ENCODE measurements around the gene SYNE1.
A peak's percentile ranks its signal among the peaks of the same experiment; 100 is the strongest.
"Not testable (repeated sequence)": the region's sequence is repeated elsewhere in the genome, so short reads cannot be mapped to it uniquely, and the experiment has no call there.

The SYNE1 gene

DNA sequence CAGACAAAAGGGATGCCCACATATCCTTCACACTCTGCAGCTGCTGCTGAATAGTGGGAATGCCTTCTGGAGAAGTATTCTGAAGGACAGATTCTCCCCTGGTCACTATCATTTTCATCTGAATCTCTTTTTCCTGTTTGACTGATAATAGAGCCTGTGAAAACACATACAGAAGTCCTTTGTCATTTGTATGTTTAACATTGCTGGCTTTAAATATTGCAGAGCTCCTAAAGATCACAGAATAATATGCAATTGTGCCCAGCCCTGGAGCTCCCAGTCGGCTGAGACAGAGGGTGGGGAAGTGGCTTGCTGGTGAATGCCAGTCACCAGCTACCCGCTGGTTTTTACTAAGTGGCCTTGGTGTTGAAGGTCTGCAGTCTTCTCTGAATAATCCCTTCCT, 272.3 kb downstream of the SYNE1 start:
- no peak for DNase-seq

DNA sequence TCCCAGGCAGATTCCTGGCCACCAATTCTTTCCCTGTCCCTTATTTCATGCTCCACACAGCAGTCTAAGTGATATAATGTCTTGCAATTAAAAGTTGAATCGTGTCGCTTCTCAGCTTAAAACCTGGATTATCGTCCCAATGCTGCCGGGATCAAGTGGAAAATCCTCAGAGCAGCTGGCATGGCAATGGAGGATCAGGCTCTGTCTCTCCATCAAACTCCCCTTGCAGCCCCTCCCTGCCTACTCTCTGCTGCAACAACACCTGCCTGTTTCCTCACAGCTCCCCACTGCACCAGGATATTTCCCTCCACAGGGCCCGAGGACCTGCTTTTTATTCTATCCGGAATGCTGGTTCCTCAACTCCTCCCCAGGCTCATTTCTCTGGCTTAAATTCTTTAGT, 277.1 kb downstream of the SYNE1 start:
- DNase-seq: no peak

DNA sequence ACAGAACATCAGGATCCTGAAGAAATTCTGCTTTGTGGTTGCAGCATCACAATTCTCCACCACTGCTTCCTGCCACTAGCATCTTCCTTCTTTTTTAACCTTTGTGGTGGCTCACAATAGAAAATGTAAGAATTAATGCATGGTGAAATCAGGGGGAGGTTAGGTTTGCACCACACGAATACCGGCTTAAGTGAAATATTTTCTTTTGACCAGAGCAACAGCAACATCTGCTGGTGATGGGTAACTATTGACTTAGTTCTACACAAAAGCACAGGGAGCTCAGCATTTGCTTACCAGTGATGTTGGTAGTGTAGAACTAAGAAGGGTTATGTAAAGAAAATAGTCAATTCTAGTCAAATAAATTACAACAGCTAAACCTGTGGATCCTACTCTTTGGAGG, 280.5 kb downstream of the SYNE1 start:
- peak; percentile 37 for DNase-seq

DNA sequence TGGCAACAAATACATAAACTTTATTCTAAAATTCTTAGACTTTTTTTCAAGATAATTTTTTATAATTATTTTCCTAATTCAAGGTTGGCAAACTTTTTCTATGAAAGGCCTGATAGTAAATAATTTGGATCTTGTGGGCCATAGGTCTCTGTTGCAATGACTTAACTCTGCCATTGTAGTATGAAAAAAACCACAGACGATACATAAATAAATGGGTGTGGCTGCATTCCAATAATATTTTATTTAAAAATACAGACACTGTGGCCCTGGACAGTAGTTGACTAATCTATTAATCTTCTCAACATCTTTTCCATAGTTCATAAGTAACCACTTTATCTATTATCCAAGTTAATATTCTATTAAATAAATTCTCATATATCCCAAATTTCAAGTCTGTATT, 281.1 kb downstream of the SYNE1 start:
- DNase-seq: no peak

DNA sequence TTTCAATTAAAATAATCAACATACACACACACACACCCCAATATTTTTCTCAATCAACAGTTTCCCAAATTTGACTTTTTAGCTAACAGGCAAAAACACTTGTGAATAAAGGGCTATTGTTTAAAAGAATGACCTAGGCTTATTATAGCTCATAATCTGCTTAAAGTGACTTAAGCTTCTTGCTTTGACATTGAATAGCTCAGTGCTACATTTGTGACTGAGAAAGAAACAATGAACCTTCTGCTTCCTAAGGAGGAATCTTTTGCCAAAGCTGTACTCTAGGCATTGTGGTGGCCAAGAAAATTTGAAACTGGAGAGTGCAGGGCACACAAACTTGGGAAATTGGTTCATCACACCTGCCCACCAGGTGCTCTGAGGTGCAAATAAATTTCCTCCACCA, 282.0 kb downstream of the SYNE1 start:
- no peak for DNase-seq

DNA sequence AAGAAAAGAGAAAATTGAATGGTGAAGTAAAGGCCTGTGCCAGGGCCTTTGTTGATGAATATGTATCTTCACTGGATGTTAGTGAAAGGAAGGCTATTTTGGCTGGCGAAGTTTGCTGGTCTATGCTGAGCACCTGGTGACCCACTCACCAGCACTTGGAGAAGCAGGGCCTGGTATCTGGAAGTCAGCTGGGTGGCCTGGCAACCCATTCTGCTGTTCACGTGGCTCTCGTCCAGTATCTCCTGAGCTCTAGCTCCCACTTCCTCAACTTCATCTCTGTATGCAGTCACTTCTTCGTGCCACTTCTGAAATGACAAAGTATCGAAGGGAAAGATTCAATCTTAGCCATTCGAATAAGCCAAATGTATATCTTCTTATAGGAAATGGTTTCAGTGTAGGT, 283.7 kb downstream of the SYNE1 start:
- no peak for DNase-seq

DNA sequence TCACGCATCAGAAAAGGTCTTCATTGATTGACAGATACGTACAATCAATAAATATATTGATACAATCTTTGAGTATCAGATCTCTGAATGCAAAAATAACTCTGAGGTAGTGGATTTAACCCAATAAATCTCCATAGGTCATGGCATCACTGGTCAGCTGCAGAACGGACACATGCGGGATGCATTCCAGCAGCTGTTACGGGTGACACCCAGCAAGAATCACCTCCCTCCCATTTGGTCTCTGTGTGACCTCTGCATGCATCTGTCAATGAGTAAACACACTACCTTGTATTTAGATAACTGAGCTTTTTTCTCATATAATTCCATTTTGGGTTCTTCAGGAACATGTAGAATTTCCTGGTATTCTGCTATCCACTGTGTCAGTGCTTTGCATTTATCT, 285.4 kb downstream of the SYNE1 start:
- no peak for DNase-seq

DNA sequence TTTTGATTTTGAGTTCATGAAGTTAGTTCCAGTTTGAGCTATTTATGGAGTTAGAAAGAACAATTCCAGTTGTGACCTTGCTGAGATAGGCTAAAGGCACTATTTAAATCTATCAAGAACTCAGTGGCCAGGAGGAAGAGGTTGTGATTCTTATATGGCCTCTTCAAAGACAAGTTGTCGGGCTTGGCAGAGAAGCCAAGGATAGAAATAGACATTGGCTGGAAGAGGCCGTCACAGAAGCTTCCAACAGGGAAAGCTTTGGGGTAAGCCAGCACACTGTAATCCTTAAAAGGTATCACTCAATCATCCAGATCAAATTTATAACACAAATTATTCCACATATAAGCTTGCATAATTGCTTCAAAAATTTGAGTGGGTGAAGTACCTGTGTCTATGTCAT, 286.1 kb downstream of the SYNE1 start:
- no peak for DNase-seq

DNA sequence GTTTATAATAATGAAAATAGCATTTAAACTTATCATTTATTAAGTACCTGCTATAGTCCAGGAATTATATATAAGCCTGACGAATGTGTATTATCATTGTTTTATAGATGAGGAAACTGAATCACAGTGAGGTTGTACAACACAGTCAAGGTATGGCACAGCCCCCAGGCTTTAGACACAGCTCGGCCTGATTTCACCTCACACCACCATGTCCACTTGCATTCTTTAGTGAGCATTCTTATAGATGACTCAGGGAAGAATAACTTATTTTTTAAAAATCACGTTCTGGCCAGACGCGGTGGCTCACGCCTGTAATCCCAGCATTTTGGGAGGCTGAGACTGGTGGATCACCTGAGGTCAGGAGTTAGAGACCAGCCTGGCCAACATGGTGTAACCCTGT, 289.0 kb downstream of the SYNE1 start:
- no peak for DNase-seq

DNA sequence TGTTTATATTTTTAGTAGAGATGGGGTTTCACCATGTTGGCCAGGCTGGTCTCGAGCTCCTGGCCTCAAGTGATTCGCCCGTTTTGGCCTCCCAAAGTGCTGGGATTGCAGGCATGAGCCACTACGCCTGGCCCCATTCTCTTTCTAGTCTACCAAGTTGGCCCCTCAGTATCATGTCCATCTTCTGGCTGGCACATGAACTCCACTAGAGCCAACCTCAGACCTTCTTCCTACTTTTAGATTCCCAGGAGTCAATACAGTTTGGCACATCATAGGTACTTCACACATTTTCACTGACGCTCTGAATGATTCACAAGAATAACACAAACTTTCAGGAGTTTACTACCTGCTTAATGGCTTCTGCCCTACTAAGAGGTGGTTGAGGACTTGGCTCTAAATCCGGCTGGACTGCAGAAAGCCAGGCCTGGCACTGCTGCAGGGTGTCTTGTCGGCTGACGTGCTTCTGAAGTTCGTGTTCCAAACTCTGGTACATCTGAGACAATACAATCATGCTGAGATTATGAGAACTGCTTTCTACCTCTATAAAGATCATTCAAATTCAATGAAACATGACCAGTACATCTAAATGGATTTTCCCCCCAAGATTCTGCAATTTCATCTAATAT, 293.3 kb downstream of the SYNE1 start:
- DNase-seq: no peak

DNA sequence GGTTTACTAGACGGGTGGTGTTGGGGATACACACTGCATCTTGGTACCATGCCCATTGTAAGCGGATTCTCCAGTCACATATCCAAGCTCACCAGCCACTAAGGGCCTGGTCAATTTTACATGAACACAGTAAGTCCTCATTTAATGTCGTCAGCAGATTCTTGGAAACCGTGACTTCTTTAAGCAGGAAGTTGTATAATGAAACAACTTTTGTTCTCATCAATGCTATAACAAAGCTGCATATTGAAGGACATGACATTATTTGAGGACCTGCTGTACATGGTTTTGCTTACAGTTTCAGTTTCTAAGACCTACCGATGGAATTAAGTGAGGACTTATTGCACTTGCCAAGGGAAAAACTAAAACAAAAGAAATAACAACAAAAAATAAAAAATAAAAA, 295.6 kb downstream of the SYNE1 start:
- DNase-seq: no peak

DNA sequence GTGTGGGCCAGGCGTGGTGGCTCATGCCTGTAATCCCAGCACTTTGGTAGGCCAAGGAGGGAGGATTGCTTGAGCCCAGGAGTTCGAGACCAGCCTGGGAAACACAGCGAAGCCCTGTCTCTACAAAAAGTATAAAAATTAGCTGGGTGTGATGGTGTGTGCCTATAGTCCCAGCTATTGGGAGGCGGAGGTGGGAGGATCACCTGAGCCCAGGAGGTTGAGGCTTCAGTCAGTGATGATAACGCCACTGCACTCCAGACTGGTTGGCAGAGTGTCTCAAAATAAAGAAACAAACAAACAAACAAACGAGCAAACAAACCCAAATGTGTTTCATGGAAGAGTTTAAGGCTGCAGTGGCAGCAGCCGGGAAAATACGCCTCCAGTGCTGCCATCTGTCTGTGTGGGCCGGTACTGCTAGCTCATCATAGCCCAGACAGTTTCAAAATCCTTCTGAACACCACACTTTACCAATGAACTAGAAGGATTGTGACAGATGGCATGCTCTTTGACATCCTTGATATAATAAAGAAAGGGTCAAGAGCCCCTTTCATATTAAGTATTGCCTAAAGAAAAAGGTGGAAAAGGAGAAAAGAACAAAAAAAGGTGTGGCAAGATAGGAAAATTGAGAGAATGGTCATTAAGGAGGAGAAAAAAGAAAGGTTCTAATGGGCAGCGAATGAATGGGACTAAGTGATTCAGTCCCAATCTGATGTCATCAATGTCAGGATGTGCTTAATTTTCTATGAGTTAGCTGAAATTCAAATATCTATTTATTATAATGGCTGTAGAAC, 298.6 kb downstream of the SYNE1 start:
- DNase-seq: peak; percentile 48

DNA sequence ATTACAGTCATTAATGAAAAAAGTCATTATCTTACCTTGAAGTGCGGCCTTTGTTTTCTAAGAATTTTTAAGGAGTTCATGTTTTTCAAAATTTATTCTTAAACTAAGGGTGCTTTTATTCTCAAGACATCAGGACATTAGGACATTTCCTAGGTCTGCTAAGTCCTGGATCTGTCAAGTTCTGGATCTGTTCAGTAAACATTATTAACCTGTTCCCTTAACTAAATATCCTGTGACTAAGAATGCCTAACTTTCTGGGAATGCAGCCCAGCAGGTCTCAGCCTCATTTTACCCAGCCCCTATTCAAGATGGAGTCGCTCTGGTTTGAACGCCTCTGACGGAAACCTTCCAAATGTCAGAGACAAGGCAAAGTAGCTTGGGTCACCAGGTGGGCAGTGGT, 302.6 kb downstream of the SYNE1 start:
- DNase-seq: no peak

DNA sequence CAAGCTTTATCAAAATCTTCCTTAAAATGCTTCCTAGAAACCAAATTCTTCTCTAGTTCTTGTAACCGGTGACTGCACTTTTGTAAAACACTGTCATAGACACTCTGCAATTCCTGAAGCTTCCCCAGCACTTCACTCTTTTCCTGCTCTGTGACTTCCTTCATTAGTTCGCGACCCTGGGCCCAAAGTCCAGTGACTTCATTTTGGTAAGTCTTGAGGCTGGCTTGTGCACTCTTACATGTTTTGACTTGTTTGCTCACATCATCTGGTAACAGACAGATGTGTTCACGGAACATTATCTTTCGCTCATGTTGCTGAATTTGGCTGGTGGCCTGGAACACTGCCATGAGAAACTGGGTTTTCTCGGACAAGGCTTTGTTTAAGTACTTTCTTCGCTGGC, 306.2 kb downstream of the SYNE1 start:
- no peak for DNase-seq

DNA sequence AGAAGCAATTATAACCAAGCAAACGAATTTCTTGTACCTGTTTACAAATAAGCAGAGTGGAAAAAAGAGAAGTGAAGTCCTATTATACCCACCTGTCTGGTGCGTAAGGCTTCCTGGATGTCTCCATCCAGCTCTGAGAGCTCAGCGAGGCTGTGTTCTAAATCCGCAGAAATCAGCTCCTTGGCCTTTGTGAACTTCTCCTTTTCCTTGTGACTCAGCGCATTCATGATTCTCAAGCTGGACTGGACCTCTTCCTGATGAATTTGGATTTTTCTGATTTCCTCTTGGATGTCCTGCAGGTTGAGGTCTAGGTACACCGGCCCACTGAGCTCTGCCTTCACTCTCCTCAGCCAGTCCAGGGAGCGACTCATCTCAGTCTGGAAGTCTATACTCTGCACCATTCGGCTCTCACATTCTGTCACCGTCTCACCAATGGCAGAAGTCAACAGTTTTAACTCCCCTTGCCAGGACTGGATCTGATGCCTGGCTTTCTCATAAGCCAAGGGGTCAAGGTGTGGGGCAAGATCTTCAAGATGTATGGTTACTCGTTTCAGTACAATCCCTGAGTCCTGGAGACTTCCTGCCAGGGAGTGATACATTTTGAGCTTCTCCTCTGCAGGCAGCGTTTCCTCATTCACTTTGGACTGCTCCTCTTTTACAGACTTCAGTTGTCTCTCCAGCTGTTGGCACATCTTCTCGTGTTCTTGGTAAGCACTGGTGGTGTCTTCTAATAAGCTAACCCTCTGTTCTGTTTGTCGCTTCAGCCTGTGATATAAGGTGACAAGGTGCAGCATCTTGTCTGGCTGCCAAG, 307.3 kb downstream of the SYNE1 start:
- DNase-seq: no peak

DNA sequence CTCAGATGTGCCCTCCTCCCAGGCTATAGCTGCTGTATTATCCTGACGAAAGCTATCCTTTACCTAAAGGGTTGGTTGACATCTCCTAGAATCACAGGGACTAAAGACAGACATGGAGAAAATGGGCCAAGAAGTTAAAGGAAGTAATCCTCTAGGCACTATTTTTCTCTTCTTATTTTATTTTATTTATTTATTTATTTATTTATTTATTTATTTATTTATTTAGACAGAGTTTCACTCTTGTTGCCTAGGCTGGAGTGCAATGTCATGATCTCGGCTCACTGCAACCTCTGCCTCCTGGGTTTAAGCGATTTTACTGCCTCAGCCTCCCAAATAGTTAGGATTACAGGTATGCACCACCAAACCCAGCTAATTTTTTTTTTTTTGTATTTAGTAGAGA, 309.0 kb downstream of the SYNE1 start:
- not testable (repeated sequence) for DNase-seq

DNA sequence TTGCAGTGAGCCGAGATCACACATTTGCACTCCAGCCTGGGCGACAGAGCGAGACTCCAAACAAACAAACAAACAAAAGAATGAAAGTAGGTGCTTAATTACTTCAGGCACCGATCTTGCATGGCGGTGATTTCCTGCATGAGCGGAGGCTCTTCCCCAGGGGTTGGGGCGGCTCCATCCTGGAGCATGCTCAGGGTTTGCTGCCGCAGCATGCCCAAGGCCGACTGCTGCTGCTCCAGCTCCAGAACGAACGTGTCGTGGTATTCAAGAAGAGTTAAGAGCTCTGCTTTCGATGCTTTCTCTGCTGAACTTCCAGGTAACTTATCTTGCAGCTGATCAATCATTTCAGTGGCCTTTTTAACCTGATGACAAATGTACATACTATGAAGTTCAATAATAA, 313.8 kb downstream of the SYNE1 start:
- no peak for DNase-seq

DNA sequence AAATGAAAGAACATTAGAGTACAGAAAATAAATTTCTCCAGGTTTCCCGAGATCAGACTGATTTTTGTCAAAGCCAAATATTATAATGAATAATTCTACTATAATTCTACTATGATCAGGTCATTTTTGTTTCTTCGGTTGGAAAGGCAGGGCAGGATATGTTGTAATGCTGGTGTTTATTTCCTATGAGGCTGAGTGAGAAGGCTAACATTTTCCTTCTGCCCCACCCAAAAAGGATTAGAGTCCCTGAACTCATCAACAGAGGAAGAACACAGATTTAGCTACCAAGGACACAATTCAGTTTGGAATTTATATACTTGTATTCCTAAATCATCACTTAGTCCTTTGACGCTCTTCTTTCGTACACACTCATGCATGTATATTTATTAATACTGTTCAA, 318.9 kb downstream of the SYNE1 start:
- DNase-seq: no peak

DNA sequence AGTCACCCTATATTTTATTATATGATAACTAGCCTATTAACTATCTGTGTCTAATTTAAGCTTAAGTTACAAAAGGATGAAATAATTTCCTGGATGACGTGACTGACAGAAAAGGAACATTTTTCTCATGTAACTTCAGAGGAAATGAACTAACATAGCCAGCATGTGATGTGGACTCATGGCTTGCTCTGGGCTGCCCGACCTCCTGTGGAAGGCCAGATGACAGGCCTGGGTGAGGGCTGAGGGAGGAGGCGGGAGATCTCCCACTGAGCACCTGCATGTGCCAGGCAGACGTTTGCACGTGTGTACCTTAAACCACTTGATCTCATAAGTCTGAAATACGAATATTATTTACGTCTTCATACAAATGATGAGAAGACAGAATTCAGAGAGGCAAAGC, 321.1 kb downstream of the SYNE1 start:
- no peak for DNase-seq

DNA sequence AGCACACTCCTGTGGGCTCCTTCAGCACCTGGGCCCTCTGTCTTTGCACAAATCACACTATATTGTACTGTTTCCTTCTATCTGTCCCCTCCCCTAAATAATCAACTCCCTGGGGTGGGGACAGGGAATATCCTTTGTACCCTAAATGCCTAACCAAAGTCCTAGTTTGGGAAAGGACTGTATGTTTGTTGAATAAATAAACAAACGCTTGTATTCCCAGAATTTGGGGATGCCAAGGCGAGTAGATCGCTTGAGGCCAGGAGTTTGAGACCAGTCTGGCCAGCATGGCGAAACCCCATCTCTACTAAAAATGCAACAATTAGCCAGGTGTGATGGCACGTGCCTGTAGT, 322.7 kb downstream of the SYNE1 start:
- DNase-seq: no peak

DNA sequence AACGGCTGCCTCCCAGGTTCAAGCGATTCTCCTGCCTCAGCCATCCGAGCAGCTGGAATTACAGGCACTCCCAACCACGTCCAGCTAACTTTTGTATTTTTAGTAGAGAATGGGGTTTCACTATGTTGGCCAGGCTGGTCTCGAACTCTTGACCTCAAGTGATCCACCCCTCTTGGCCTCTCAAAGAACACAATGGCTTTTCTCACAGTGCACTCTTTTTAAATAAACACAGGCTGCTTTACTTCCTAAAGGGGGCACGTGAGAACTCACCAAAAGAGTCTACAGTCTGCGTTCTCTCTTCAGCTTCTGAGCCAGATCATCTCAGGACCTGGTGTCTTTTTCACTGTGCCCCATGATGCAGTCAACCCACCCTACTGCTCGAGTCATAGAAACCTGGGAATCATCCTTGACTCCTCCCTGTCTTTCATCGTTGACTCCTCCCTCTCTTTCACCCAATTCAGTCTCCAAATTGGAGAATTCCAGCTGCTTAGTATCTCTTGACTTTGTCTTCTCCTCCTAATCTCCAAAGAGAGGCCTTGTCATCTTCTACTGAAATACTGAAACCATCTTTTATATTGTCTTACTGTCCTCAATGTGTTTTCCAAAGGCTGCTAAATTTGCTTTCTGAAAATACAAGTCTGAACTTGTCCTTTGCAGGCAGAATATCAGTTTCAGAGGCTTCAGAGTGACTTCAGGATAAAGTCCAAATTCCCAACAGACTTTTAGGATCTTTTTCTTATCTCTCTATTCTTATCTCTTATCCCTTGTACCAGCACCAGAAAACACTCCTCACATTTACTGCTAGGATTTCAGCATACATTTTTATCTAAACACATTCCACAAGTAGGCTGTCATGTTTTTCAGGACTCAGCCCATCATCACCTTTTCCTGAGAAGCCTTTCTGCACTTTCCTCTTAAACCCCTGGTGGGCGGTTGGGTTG, 323.4 kb downstream of the SYNE1 start:
- DNase-seq: no peak

DNA sequence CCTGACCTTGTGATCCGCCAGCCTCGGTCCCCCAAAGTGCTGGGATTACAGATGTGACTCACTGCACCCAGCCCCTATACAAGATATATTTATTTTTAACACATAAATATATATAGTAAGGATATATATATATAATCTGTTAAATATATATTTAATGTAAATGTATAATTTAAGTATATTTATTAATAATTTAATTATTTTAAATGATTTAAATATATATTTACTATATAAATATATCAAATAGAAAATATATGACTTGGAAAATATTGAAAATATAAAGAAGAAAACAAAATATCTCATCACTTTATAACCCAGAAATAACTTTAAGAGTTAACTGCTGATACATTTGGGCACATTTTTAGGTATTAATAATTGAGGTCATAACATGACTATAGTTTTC, 324.7 kb downstream of the SYNE1 start:
- DNase-seq: no peak

DNA sequence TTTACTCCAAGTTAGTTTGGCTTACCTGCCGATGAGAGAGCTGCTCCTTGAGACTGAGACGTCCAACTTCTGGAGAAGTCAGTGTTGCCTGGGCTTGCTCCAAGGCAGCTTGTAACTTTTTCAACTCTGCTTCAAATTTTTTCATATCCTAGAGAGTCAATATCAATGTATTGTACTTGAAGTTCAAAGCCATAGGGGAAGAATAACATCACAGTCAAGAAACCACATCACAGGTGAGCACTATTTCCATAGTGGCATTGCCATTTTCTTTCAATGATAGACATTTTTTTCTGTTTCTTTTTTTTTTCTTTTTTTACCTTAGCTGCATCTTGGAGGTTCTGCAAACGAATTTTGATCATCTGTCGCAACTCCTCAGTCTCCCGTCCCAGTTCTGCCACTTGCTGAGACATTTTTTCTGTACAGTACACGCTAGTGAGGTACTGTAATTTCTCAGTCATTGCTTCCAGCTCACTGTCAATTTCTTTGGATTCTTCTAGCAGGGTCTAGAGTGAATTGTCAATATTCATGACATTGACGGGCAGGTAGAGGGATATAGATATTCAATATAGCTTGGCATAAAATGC, 326.7 kb downstream of the SYNE1 start:
- DNase-seq: no peak

Measured in activated CD4-positive, alpha-beta T cell treated with anti-CD3 and anti-CD28 coated beads, Interleukin-2, amount 50 U/mL, for 16 hours (primary cell).